DND-41 (cell line): ENCODE data around the gene NOTCH4.

Experiments
- ATAC-seq: fragments of 200-7000 bp; cut with Tn5 transposase; 3 replicates; pipeline ENCODE4 v1.9.1; 2021; ENCODE audit warnings: low read depth; ENCODE audit not compliant: insufficient read depth
- DNase-seq: peaks from one replicate; pipeline ENCODE4 v3.0.0-alpha.2; 2020
- H2AFZ ChIP-seq: 2 replicates; pipeline ENCODE4 v1.6.0; 2012; ENCODE audit warnings: low read depth, low read length
- H3K27ac ChIP-seq: 2 replicates; pipeline ENCODE4 v1.5.1; 2012; ENCODE audit warnings: low read length, inconsistent platforms
- H3K27me3 ChIP-seq: fragments of 200-600 bp; sonication (generic); 2 replicates; pipeline ENCODE4 v1.6.0; 2012; ENCODE audit warnings: low read length, mild to moderate bottlenecking, inconsistent platforms; ENCODE audit not compliant: insufficient read depth, poor library complexity
- H3K36me3 ChIP-seq: 2 replicates; pipeline ENCODE4 v1.5.1; 2012; ENCODE audit warnings: low read length, inconsistent platforms; ENCODE audit not compliant: insufficient read depth
- H3K4me1 ChIP-seq: 2 replicates; pipeline ENCODE4 v1.5.1; 2012; ENCODE audit warnings: mild to moderate bottlenecking, low read length; ENCODE audit not compliant: insufficient read depth
- H3K4me2 ChIP-seq: 2 replicates; pipeline ENCODE4 v1.6.0; 2012; ENCODE audit warnings: mild to moderate bottlenecking, moderate library complexity, low read length, inconsistent platforms; ENCODE audit not compliant: insufficient read depth
- H3K4me3 ChIP-seq, 2 experiments: fragments of 200-600 bp in 1 of 2; shearing (Covaris generic) in 1 of 2; 2 replicates each; pipeline ENCODE4 v1.5.1; 2012 to 2016; ENCODE audit warnings: inconsistent platforms in 2 of 2, low read length in 2 of 2, mild to moderate bottlenecking in 2 of 2, low read depth in 1 of 2, moderate library complexity in 1 of 2
- H3K79me2 ChIP-seq: 2 replicates; pipeline ENCODE4 v1.6.0; 2012; ENCODE audit warnings: low read length, inconsistent platforms; ENCODE audit not compliant: insufficient read depth
- H3K9ac ChIP-seq: 2 replicates; pipeline ENCODE4 v1.6.0; 2012; ENCODE audit warnings: low read depth, mild to moderate bottlenecking, inconsistent platforms, low read length, moderate library complexity
- H3K9me3 ChIP-seq: 2 replicates; pipeline ENCODE4 v1.5.1; 2012; ENCODE audit warnings: low read length, moderate library complexity, mild to moderate bottlenecking, inconsistent platforms; ENCODE audit not compliant: insufficient read depth, severe bottlenecking
- H4K20me1 ChIP-seq: 2 replicates; pipeline ENCODE4 v1.6.0; 2012; ENCODE audit warnings: low read length; ENCODE audit not compliant: insufficient read depth
- EZH2 ChIP-seq: IDR thresholded peaks from 3 replicates; pipeline ENCODE4 v1.6.1; 2012; ENCODE audit warnings: borderline replicate concordance, low read depth, mild to moderate bottlenecking, moderate library complexity, low read length, inconsistent platforms; ENCODE audit not compliant: severe bottlenecking
- TF ChIP-seq, protein P1 (sequence below): IDR thresholded peaks from 2 replicates; pipeline ENCODE4 v1.5.1; 2012; ENCODE audit warnings: borderline replicate concordance, low read length, moderate library complexity, mild to moderate bottlenecking; ENCODE audit not compliant: poor library complexity, severe bottlenecking; ENCODE audit errors: extremely low read depth

The NOTCH4 gene

GRCh38 chr6:32183483-32184083 is 40.3 kb downstream of the NOTCH4 start:
- peaks cover 80% of the 10 kb centered on the region for H3K36me3 ChIP-seq
- no peaks in the 10 kb centered on the region for H3K9me3 ChIP-seq
- no peak overlapping the region for H2AFZ ChIP-seq
- H3K79me2 ChIP-seq, result peaks cover 35% of the 10 kb centered on the region
- H3K4me3 ChIP-seq, result no peak overlapping the region
- no peak for TF ChIP-seq EZH2
- TF ChIP-seq, protein P1, sequence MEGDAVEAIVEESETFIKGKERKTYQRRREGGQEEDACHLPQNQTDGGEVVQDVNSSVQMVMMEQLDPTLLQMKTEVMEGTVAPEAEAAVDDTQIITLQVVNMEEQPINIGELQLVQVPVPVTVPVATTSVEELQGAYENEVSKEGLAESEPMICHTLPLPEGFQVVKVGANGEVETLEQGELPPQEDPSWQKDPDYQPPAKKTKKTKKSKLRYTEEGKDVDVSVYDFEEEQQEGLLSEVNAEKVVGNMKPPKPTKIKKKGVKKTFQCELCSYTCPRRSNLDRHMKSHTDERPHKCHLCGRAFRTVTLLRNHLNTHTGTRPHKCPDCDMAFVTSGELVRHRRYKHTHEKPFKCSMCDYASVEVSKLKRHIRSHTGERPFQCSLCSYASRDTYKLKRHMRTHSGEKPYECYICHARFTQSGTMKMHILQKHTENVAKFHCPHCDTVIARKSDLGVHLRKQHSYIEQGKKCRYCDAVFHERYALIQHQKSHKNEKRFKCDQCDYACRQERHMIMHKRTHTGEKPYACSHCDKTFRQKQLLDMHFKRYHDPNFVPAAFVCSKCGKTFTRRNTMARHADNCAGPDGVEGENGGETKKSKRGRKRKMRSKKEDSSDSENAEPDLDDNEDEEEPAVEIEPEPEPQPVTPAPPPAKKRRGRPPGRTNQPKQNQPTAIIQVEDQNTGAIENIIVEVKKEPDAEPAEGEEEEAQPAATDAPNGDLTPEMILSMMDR, result no peak
- H3K27ac ChIP-seq, result no peak overlapping the region
- DNase-seq (no peak), ATAC-seq (peak; percentile 10; the same call in 1 of the 3 replicates)
- peaks cover 43% of the 10 kb centered on the region for H3K4me1 ChIP-seq
- no peak overlapping the region for H3K4me2 ChIP-seq
- H3K9ac ChIP-seq, result no peak overlapping the region
- H3K27me3 ChIP-seq, result no peaks in the 10 kb centered on the region
- no peaks in the 10 kb centered on the region for H4K20me1 ChIP-seq

GRCh38 chr6:32183030-32183429 is 40.8 kb downstream of the NOTCH4 start:
- no peak overlapping the region for H3K4me2 ChIP-seq
- H3K27ac ChIP-seq, result no peak overlapping the region
- peaks cover 37% of the 10 kb centered on the region for H3K4me1 ChIP-seq
- no peak overlapping the region for H3K9ac ChIP-seq
- H3K9me3 ChIP-seq, result no peaks in the 10 kb centered on the region
- H3K27me3 ChIP-seq, result no peaks in the 10 kb centered on the region
- no peak overlapping the region for H3K4me3 ChIP-seq
- no peak for DNase-seq
- peaks cover 31% of the 10 kb centered on the region for H3K79me2 ChIP-seq
- no peak for TF ChIP-seq EZH2
- TF ChIP-seq, protein P1, result no peak
- peaks cover 75% of the 10 kb centered on the region for H3K36me3 ChIP-seq
- H4K20me1 ChIP-seq, result no peaks in the 10 kb centered on the region
- no peak for ATAC-seq
- H2AFZ ChIP-seq, result no peak overlapping the region

GRCh38 chr6:32182555-32182981 is 41.3 kb downstream of the NOTCH4 start:
- Histone ChIP-seq H3K4me2 (no peak overlapping the region), H3K27ac (no peak overlapping the region)

More at GRCh38 chr6:32182555-32182981, 41.3 kb downstream of the NOTCH4 start:
- H3K4me3 ChIP-seq, result no peak overlapping the region
- H3K36me3 ChIP-seq, result peaks cover 70% of the 10 kb centered on the region
- TF ChIP-seq, protein P1, result no peak
- no peak for TF ChIP-seq EZH2
- H3K27me3 ChIP-seq, result no peaks in the 10 kb centered on the region
- no peak for ATAC-seq
- H3K9me3 ChIP-seq, result no peaks in the 10 kb centered on the region
- H2AFZ ChIP-seq, result no peak overlapping the region
- no peak overlapping the region for H3K9ac ChIP-seq
- no peak for DNase-seq
- H4K20me1 ChIP-seq, result no peaks in the 10 kb centered on the region
- H3K4me1 ChIP-seq, result peaks cover 34% of the 10 kb centered on the region
- H3K79me2 ChIP-seq, result peaks cover 26% of the 10 kb centered on the region
